Lung (tissue), 11 donors: ENCODE results near the gene CCR5AS.
"Not testable (repeated sequence)": the region's sequence is repeated elsewhere in the genome, so short reads cannot be mapped to it uniquely, and the experiment has no call there.

ENCODE experiments used
- ATAC-seq: fragments of 200-7000 bp; cut with Tn5 transposase; one replicate; pipeline ENCODE4 v1.9.1; 2020; ENCODE audit warnings: moderate number of reproducible peaks; ENCODE audit not compliant: insufficient read depth, low FRiP score
- DNase-seq, 3 donors: peaks; one replicate each; pipeline ENCODE4 v3.0.0-alpha.2; 2013 to 2017
- H3K27ac ChIP-seq, 2 donors: one replicate each; pipeline ENCODE4 v1.5.1; 2013; ENCODE audit warnings: mild to moderate bottlenecking in 2 of 2, moderate library complexity in 2 of 2, control low read depth in 1 of 2, inconsistent platforms in 1 of 2, low read depth in 1 of 2, low read length in 1 of 2
- H3K27me3 ChIP-seq, 3 donors: one replicate each; pipeline ENCODE4 v1.5.1; 2013; ENCODE audit warnings: low read length in 2 of 3; ENCODE audit not compliant: control insufficient read depth in 3 of 3, insufficient read depth in 3 of 3
- H3K36me3 ChIP-seq, 4 donors: one replicate each; pipeline ENCODE4 v1.5.1; 2013; ENCODE audit warnings: low read length in 4 of 4, mild to moderate bottlenecking in 1 of 4, moderate library complexity in 1 of 4; ENCODE audit not compliant: control insufficient read depth in 4 of 4, insufficient read depth in 4 of 4
- H3K4me1 ChIP-seq, 5 donors: one replicate each; pipeline ENCODE4 v1.5.1; 2013; ENCODE audit warnings: low read length in 5 of 5, mild to moderate bottlenecking in 2 of 5, moderate library complexity in 1 of 5; ENCODE audit not compliant: control insufficient read depth in 5 of 5, insufficient read depth in 5 of 5
- H3K4me3 ChIP-seq: one replicate; pipeline ENCODE4 v1.5.1; 2013; ENCODE audit warnings: mild to moderate bottlenecking, control low read depth, moderate library complexity
- H3K9ac ChIP-seq, 2 donors: one replicate each; pipeline ENCODE4 v1.5.1; 2013; ENCODE audit warnings: low read length in 2 of 2, control low read depth in 1 of 2; ENCODE audit not compliant: insufficient read depth in 1 of 2
- H3K9me3 ChIP-seq, 4 donors: one replicate each; pipeline ENCODE4 v1.5.1; 2013; ENCODE audit warnings: low read length in 3 of 4, mild to moderate bottlenecking in 1 of 4, moderate library complexity in 1 of 4; ENCODE audit not compliant: control insufficient read depth in 4 of 4, insufficient read depth in 3 of 4
- WGBS, 2 donors: extraction: QIAGEN DNeasy Blood & Tissue Kit; methylation state at CpG; one replicate each; pipeline ENCODE4 v1.1.7; 2013; 5-methylcytosine and 5-hydroxymethylcytosine counted together
- TF ChIP-seq, protein P1 (sequence below): IDR thresholded peaks from 2 replicates; pipeline ENCODE4 v1.5.1; 2012; ENCODE audit warnings: mild to moderate bottlenecking; ENCODE audit errors: control extremely low read depth, extremely low read depth
- donor health status: control.
- donor health status: control.
- donor health status: Bipolar disorder and iron deficiency.
- donor health status: healthy.
- donor health status: DM: yes; HTN: yes; CAD: no.

Gene CCR5AS

DNA sequence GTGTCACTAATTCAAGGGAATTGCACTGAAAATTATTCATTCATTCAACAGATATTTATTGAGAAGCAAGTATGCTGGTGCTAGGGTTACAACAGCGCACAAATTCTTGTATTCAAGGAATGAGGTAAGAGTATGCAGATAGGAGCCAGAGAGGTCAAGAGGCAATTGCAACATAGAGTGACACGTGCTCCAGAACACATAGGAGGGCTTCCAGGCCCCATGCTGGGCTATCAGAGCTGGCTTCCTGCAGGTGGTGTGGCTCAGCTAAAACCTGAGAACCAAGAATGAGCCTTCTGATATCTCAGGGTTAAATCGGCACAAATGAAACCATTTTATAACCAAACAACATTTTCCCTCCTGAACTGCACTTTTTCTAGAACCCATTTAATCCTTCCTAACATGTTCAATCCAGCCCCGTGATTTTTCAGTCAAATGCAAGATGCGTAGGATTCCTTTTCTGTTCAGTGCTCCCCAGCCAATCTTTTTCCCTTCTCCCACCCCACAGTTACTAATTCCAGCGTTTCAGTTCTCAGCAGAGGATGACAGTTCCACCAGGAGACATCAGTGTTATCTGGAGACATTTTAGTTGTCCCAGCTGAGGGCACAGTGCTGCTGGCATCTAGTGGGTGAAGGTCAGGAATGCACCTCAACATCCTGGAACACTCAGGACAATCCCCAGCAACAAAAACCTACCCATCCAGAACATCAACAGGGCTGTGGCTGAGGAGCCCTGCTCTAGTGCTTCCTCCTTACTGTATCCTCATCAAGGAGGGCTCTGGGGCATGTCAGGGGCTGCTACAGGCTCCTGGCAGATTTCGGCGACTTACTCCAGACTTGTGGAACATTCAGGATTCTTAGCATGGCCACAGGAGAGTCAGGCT, 13.1 kb downstream of the CCR5AS start:
- TF ChIP-seq, protein P1, sequence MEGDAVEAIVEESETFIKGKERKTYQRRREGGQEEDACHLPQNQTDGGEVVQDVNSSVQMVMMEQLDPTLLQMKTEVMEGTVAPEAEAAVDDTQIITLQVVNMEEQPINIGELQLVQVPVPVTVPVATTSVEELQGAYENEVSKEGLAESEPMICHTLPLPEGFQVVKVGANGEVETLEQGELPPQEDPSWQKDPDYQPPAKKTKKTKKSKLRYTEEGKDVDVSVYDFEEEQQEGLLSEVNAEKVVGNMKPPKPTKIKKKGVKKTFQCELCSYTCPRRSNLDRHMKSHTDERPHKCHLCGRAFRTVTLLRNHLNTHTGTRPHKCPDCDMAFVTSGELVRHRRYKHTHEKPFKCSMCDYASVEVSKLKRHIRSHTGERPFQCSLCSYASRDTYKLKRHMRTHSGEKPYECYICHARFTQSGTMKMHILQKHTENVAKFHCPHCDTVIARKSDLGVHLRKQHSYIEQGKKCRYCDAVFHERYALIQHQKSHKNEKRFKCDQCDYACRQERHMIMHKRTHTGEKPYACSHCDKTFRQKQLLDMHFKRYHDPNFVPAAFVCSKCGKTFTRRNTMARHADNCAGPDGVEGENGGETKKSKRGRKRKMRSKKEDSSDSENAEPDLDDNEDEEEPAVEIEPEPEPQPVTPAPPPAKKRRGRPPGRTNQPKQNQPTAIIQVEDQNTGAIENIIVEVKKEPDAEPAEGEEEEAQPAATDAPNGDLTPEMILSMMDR: no peak
- Histone ChIP-seq H3K4me3 (no peak overlapping the region), H3K9me3 (no peaks in the 10 kb centered on the region), H3K4me1 (peaks cover 0 to 12% (median 0%) of the 10 kb centered on the region in 5 donors), H3K27me3 (no peaks in the 10 kb centered on the region), H3K36me3 (no peaks in the 10 kb centered on the region), H3K9ac (no peak overlapping the region), H3K27ac (no peak overlapping the region)
- ATAC-seq (no peak), DNase-seq (peak in 2 of 3 donors; percentile 23 to 63)
- 69% methylated on average over 8 of the region's 8 CpGs for WGBS, 2 donors

DNA sequence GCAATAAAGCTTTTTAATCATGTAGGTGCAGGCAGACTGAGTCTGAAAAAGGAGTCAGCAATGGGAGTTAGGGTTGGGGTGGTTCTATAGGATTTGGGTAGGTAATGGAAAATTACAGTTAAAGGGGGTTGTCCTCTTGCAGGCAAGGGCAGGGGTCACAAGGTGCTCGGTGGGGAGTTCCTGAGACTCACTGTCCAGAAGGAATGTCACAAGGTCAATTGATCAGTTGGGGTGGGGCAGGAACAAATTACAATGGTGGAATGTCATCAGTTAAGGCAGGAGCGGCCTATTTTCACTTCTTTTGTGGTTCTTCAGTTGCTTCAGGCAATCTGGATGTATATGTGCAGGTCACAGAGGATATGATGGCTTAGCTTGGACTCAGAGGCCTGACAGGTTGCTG, 13.9 kb downstream of the CCR5AS start:
- no peaks in the 10 kb centered on the region for H3K36me3 ChIP-seq
- H3K9me3 ChIP-seq: no peaks in the 10 kb centered on the region
- TF ChIP-seq, protein P1: no peak
- DNase-seq: no peak
- no peak overlapping the region for H3K27ac ChIP-seq
- ATAC-seq: no peak
- no peaks in the 10 kb centered on the region for H3K27me3 ChIP-seq
- 75 to 81% methylated on average over 2 of the region's 2 CpGs for WGBS, 2 donors
- H3K4me1 ChIP-seq: peaks cover 0 to 12% (median 0%) of the 10 kb centered on the region in 5 donors
- no peak overlapping the region for H3K9ac ChIP-seq
- no peak overlapping the region for H3K4me3 ChIP-seq

DNA sequence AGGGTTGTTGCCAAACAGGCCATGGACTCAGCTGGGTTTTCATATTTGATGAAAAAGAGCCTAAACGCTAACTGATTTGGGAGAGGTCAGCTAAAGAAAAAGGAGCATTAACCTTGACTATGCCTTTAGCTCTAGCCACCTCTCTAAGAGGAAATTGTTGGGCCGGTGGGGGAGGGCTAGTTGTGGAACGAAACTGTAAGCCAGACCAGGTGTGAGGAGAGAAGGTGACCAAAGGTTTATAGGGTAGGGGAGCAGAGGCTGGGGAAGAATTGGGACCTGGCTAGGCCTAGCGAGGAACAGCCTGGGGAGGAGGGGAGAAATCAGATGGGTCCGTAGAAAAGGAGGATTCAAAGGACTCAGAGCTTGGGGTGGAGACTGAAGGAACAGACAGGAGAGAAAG, 15.3 kb downstream of the CCR5AS start:
- not testable (repeated sequence) for ATAC-seq, H3K4me1 ChIP-seq, DNase-seq, H3K9ac ChIP-seq, H3K27ac ChIP-seq, H3K36me3 ChIP-seq, H3K27me3 ChIP-seq, H3K4me3 ChIP-seq, H3K9me3 ChIP-seq
- 93 to 97% methylated on average over 5 of the region's 5 CpGs for WGBS, 2 donors

DNA sequence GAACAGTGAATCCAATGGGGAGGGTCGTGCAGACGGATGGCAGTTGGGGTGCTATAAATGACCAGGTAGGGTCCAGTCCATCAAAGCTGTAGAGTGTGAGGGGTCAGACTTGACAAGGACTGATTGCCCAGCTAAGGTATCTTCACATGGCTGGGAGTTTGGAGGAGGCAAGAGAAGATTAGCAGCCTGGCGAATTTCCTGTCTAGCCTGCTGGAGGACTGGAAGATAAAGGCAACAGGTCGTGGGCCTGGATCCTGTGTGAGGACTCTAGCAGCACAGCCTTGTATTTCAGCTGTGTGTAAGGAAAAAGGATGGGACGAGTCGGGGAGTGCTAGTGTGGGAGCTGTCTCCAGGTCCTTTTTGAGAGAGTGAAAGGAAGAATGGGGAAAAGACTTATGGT, 17.6 kb downstream of the CCR5AS start:
- 89 to 93% methylated on average over 6 of the region's 6 CpGs for WGBS, 2 donors
- Histone ChIP-seq H3K36me3 (no peaks in the 10 kb centered on the region), H3K4me1 (peaks cover 0 to 7% (median 0%) of the 10 kb centered on the region in 5 donors), H3K27ac (no peak overlapping the region), H3K4me3 (no peak overlapping the region), H3K27me3 (no peaks in the 10 kb centered on the region), H3K9ac (no peak overlapping the region), H3K9me3 (no peaks in the 10 kb centered on the region)
- TF ChIP-seq, protein P1: no peak
- no peak for DNase-seq
- ATAC-seq: no peak

DNA sequence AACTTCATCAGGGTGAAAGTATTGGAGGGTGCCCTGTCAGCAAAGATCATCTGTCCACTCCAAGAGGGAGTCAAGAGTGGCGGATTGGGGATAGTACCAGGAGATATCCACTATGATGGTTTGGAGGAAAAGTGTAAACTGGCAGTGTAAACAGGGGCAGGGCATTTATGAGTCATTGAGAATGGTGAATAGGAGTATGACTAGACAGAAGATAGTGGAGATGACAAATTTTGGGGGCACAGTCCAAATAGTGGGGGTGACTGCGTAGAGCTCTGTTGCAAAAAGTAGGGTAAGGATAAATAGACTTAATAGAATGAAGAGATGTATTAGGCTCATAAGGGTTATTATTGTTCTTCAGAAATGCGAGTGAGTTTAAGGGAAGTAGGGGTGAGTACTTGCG, 18.0 kb downstream of the CCR5AS start:
- H3K4me3 ChIP-seq, DNase-seq, H3K9ac ChIP-seq, ATAC-seq, H3K27ac ChIP-seq, H3K27me3 ChIP-seq, H3K9me3 ChIP-seq, H3K36me3 ChIP-seq, H3K4me1 ChIP-seq: not testable (repeated sequence)
- WGBS, 2 donors: 84 to 91% methylated on average over 4 of the region's 4 CpGs
